HG03045 (cell line): ENCODE data around the gene PSD4.

Experiments
- ATAC-seq: cut with Tn5 transposase; IDR thresholded peaks from one replicate; pipeline ENCODE4 v1.9.1; 2021; ENCODE audit warnings: mild to moderate bottlenecking, moderate library complexity; ENCODE audit not compliant: unreplicated experiment

Gene PSD4

DNA sequence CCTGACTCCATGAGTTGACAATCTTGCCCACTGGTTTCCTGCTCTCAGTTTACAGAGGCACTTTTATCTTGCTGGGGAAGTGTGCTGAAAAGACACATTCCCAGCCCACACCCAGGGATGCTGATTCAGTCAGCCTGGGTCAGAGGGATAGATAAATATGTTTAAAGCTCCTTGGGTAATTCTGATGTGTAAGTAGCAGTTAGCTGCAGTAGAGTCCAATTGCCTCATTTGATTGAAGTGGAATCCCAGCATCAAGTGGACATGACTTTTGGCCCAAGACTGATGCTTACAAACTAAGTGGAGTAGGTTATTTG is 29.4 kb downstream of the PSD4 start:
- ATAC-seq, result no peak

DNA sequence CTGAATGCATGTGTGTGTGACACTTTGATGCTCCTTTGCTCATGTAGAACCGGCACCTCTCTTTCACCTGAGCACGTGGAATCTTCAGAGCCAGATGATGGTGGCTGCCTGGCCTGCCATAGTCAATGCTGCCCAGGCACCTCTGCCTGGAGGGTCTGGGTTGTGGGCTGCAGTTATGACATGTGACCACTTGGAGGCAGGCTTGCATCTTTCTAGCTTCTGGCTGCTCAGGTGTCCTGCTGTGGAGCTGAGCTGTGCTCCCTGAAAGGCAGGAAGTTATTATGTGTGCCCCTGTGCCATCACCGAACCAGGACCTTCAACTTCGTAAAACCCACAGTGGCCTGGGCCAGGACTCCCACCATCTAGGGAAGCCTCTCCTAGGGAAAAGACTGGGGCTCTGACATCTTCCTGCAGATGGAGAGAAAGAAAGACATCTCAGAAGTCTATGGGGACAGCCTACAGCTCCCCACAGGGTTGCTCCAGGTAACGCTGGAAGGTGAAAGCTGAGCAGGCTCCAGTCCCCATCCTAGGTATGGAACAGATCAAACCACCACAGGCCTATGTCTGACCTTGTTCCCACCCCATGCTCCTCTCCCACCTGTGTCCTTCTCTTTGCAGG is 30.2 kb downstream of the PSD4 start:
- peak; percentile 48 for ATAC-seq

DNA sequence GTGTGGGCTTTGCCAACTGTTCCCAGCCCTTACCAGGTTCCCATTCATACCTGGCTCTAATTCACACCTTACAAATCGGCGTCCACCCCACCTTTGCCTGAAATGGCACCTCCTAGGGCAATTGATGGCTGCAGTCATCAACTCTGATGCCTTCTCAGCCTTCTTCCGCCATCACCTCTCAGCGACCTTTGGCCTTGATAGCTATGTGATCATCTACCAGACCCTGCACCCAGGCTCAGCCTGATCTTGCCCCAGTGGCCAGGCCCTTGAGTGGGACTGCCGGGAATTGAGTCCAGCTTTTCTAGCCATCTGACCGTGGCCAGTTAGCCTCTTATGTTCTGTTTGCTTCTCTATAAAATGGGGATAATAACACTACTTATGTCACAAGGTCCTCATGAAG is 32.5 kb downstream of the PSD4 start:
- ATAC-seq, result no peak

DNA sequence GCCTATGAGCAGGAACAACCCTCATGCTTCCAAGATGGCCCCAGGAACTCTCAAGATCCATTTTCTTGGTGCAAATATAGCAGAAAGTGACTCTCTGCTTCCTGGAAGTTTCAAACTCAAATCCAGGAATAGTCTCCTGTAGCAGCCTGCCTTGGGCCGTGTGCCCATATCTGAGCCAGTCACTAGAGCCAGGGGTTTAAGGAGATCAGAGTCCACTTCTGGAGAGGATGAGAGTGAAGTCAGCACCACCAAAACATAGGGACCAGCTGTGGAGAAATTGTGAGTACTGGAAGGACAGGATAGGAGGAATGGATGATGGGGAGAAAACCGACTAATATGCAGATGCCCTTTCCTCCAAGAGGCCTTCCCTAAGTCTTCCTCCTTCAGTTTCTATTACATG is 33.2 kb downstream of the PSD4 start:
- no peak for ATAC-seq

- ATAC-seq, result no peak
Measured at GRCh38 chr2:113208396-113208795, 34.6 kb downstream of the PSD4 start.

DNA sequence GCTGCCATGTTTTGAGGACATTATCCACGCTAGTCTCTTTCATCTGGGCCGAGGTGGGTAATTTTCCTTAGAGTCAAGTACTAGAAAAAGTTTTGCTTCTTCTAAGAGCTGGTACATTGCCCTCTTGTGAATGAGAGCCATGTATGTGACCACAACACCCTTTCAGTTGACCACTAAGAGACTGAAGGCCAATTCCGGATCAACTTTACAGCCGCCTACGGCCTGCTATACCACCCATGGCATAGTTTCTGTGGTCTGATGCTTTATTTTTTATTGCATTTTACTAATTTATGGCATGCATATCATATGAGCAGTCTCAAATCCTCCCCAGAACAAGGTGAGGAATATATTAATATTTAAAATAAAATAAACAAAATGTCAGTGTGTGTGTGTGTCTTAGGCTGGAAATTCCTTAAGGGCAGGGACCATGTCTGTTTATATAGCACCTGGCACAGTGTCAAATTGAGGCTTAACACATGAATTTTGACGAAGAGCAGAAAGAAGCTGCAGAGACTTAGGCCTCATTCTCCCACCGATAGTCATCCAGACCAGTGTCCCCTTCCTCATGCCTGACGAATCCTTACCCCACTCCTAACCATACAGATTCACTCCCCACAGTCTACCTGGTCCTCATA is 35.4 kb downstream of the PSD4 start:
- no peak for ATAC-seq

GRCh38 chr2:113209646-113210171 is 35.9 kb downstream of the PSD4 start:
- ATAC-seq, result no peak

- ATAC-seq, result no peak
Measured at GRCh38 chr2:113211226-113212105, 37.7 kb downstream of the PSD4 start.

DNA sequence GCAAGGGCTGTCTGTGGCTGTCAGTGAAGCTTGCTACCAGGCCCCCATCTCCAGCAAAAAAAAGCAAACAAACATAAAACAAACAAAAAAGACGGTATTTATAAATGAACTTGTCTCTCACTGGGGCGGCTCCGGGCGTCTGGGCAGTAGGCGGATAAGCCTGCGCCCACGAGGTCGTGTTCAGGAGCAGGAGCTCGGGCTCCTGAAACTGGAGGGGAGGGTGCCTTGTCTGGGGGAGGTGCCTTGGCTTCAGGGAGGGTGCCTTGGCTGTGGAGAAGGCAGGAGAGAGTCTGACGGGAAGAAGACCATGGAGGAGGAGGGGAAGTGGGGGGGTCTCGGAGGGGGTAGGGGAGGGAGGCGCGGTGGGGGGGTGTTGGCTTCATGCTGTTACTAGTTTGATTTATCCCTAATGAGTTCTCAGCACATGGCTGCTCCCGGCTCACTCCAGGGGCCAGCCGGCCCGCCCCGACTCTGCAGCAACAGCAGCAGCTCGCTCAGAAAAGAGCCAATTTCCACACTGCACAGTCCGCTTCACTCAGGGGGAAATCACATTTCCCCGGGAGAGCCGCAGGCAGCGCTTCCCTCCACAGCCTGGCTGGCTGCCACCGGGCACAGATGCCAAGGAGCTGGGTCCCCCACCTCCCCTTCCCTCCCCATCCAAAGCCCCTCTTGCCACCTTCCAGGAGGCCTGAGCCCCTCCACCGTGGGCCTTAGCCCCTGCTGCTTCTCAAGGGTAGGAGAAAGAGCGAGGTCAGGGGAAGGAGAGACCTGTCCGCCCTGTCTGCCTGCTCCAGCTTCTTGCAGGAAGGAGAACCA is 38.7 kb downstream of the PSD4 start:
- no peak for ATAC-seq

GRCh38 chr2:113213061-113213930 is 39.5 kb downstream of the PSD4 start:
- ATAC-seq, result no peak

DNA sequence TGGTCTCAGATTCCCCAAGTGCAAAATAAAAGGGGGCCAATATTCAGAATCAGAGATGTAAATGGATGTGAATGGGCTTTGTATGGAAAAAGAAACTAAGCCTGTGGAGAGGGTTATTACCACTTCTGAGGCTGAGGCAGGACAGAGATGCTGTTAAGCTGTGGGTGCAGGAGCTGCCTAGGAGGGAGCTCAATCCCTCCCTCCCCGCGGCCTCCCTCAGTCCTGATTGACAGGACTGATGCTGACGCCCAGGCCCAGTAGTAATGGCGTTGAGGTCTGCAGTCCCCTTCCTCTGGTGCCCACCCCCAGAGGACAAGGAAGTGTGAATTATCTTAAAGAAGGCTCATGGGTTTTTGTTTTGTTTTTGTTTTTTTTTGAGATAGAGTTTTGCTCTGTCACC is 40.4 kb downstream of the PSD4 start:
- ATAC-seq, result no peak

- no peak for ATAC-seq
Measured at GRCh38 chr2:113215056-113215455, 41.3 kb downstream of the PSD4 start.

DNA sequence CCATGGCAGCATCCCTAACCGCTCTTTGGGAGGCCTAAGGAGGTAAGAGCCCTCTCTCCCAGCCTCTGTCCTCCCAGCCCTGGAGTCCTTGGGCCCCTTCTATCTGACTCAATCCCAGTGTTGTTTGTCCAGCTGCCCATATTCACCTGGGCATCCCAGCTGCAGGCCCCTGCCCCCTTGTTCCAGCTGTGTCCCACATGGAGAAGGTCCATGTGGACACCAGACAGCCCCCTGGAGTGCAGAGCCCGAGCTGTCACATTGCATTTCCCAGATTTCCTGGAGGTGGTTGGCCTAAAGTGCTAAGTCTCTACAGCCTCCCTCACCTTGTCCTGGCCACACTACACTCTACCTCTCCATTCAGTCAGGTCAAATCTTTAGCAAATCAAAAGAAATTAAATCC is 42.5 kb downstream of the PSD4 start:
- no peak for ATAC-seq

GRCh38 chr2:113216891-113217454 is 43.2 kb downstream of the PSD4 start:
- ATAC-seq, result no peak

DNA sequence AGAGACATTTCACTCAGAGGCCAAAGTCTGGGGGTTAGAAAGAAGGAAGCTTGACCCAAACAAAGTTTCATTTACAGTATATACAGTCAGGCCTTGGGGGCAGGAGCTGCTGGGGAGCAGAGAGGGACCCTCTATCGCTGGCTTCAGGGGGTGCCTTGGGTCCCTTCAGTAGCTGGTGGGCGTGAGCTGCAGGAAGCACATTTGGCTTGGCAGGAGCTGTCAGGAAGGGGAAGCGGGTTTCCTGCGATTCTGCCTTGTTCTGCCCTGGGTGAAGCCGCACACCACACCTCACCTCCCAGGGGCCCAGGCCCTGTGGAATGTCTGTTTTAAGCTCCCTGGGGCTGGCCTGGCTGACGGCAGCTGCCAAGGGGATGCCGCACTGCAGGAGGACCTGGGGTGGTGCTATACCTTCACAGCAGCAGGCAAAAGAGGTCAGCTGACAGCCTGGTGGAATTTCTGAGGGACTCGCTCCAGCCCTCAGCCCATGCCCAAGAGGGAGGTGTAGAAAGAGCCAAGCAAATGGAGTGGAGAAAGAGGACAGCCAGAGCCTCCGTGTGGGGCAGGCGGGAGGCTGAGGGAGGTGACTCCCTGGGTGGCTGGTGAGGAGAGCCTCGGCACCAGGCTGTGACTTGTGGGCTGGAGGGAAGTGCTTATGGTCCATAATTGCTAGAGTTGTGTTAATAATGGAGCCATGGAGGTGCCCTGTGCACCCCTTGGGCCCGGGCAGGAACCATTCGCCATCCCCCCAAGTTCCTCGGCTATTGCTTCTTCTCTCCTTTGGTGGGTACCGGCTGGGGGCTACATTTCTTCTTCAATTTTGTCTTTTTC is 43.9 kb downstream of the PSD4 start:
- ATAC-seq, result no peak

- ATAC-seq, result no peak
Measured at GRCh38 chr2:113218283-113219091, 44.7 kb downstream of the PSD4 start.

- no peak for ATAC-seq
Measured at GRCh38 chr2:113219092-113219441, 45.3 kb downstream of the PSD4 start.

- ATAC-seq, result no peak
Measured at GRCh38 chr2:113219525-113219888, 45.7 kb downstream of the PSD4 start.
